ENCODE measurements around the gene ANK3. TPM values are rescaled to one million over a fixed set of nuclear protein-coding genes. Genes with fewer than 3 reads are reported as not detected.

Gene ANK3
- total RNA-seq, 1 experiment from 2014 or later, result 69.6 TPM

DNA sequence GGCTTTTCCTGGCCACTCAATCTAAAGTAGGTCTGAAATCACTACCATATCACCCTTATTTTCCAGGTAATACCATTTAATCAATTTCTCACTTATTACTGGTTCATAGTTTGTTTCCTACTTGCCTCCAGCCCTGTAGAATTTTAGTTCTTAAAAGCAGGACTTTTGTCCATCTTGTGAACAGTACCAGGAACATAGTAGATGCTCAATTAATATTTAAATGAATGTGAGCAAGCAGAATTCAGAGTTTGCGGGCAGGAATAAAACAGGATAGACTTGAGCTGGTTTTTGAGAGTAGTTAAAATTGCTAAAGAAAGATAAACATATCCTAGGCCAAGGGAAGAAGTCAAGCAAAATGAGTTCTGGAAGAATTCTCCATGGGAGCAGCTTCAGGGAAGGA is 77.9 kb downstream of the ANK3 start:
- POLR2A ChIA-PET, result no interaction called here
- Mint-ChIP-seq H3K36me3 (no peaks in the 10 kb centered on the region), H3K27ac (0 out of 2 replicates have a peak overlapping the region, but pooled peaks have one; percentile 21), H3K27me3 (ENCODE audit: low read depth) (no peaks in the 10 kb centered on the region), H3K4me3 (no peak overlapping the region), H3K4me1 (peaks cover 22% of the 10 kb centered on the region), H3K9me3 (no peaks in the 10 kb centered on the region)
- ATAC-seq, result no peak
- no peak for TF ChIP-seq OVOL2 (CRISPR knock-in tag; IDR thresholded peaks at IDR 0.05; ENCODE audit: borderline replicate concordance)
- no peak for DNase-seq (ENCODE audit: low spot score)
- CTCF ChIA-PET, result no interaction called here

GRCh38 chr10:60310740-60311139 is 78.9 kb downstream of the ANK3 start:
- Mint-ChIP-seq H3K36me3 (no peaks in the 10 kb centered on the region), H3K27me3 (ENCODE audit: low read depth) (no peaks in the 10 kb centered on the region), H3K27ac (no peak overlapping the region), H3K4me1 (peaks cover 22% of the 10 kb centered on the region), H3K9me3 (no peaks in the 10 kb centered on the region), H3K4me3 (no peak overlapping the region)
- DNase-seq (ENCODE audit: low spot score) (no peak), ATAC-seq (no peak)
- ChIA-PET CTCF (no interaction called here), POLR2A (no interaction called here)
- no peak for TF ChIP-seq FOXP1 (CRISPR knock-in tag; IDR thresholded peaks at IDR 0.05; ENCODE audit: borderline replicate concordance)
- no peak for TF ChIP-seq NR1H2 (CRISPR knock-in tag; IDR thresholded peaks at IDR 0.05)
- TF ChIP-seq HMGXB4 (CRISPR knock-in tag; IDR thresholded peaks at IDR 0.05), result no peak
- no peak for TF ChIP-seq ZBTB21 (CRISPR knock-in tag; IDR thresholded peaks at IDR 0.05; ENCODE audit: borderline replicate concordance)

GRCh38 chr10:60309891-60310290 is 79.8 kb downstream of the ANK3 start:
- ChIA-PET POLR2A (no interaction called here), CTCF (interaction anchor here (1.0 kb wide), 1 partner anchor 10 kb away, joined by 6 read pairs; no protein-coding TSS in a partner anchor)
- Mint-ChIP-seq H3K9me3 (no peaks in the 10 kb centered on the region), H3K4me1 (peaks cover 21% of the 10 kb centered on the region), H3K27ac (no peak overlapping the region), H3K4me3 (no peak overlapping the region), H3K36me3 (no peaks in the 10 kb centered on the region), H3K27me3 (ENCODE audit: low read depth) (no peaks in the 10 kb centered on the region)
- DNase-seq (ENCODE audit: low spot score) (no peak), ATAC-seq (no peak)
- TF ChIP-seq OVOL2 (CRISPR knock-in tag; IDR thresholded peaks at IDR 0.05; ENCODE audit: borderline replicate concordance) (no peak), GABPB1 (CRISPR knock-in tag; IDR thresholded peaks at IDR 0.05) (no peak), NFYB (CRISPR knock-in tag; conservative IDR thresholded peaks at IDR 0.05; ENCODE audit: low read depth) (no peak), MYBL2 (CRISPR knock-in tag; IDR thresholded peaks at IDR 0.05) (no peak)
- TF ChIP-seq, protein P1, sequence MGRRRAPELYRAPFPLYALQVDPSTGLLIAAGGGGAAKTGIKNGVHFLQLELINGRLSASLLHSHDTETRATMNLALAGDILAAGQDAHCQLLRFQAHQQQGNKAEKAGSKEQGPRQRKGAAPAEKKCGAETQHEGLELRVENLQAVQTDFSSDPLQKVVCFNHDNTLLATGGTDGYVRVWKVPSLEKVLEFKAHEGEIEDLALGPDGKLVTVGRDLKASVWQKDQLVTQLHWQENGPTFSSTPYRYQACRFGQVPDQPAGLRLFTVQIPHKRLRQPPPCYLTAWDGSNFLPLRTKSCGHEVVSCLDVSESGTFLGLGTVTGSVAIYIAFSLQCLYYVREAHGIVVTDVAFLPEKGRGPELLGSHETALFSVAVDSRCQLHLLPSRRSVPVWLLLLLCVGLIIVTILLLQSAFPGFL (CRISPR knock-in tag; IDR thresholded peaks at IDR 0.05; ENCODE audit: borderline replicate concordance), result no peak
- TF ChIP-seq, protein P2, sequence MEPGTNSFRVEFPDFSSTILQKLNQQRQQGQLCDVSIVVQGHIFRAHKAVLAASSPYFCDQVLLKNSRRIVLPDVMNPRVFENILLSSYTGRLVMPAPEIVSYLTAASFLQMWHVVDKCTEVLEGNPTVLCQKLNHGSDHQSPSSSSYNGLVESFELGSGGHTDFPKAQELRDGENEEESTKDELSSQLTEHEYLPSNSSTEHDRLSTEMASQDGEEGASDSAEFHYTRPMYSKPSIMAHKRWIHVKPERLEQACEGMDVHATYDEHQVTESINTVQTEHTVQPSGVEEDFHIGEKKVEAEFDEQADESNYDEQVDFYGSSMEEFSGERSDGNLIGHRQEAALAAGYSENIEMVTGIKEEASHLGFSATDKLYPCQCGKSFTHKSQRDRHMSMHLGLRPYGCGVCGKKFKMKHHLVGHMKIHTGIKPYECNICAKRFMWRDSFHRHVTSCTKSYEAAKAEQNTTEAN (CRISPR knock-in tag; IDR thresholded peaks at IDR 0.05), result no peak
- TF ChIP-seq, protein P3, sequence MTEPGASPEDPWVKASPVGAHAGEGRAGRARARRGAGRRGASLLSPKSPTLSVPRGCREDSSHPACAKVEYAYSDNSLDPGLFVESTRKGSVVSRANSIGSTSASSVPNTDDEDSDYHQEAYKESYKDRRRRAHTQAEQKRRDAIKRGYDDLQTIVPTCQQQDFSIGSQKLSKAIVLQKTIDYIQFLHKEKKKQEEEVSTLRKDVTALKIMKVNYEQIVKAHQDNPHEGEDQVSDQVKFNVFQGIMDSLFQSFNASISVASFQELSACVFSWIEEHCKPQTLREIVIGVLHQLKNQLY (CRISPR knock-in tag; IDR thresholded peaks at IDR 0.05), result no peak

- H3K4me3 Mint-ChIP-seq, result no peak overlapping the region
- no peaks in the 10 kb centered on the region for H3K36me3 Mint-ChIP-seq
- ChIA-PET POLR2A (no interaction called here), CTCF (interaction anchor here (1.0 kb wide), 1 partner anchor 9 kb away, joined by 6 read pairs; no protein-coding TSS in a partner anchor)
- no peaks in the 10 kb centered on the region for H3K9me3 Mint-ChIP-seq
- DNase-seq (ENCODE audit: low spot score), result no peak
- H3K4me1 Mint-ChIP-seq, result peaks cover 16% of the 10 kb centered on the region
- no peak overlapping the region for H3K27ac Mint-ChIP-seq
- no peak for ATAC-seq
- H3K27me3 Mint-ChIP-seq (ENCODE audit: low read depth), result no peaks in the 10 kb centered on the region
- TF ChIP-seq, protein P4, sequence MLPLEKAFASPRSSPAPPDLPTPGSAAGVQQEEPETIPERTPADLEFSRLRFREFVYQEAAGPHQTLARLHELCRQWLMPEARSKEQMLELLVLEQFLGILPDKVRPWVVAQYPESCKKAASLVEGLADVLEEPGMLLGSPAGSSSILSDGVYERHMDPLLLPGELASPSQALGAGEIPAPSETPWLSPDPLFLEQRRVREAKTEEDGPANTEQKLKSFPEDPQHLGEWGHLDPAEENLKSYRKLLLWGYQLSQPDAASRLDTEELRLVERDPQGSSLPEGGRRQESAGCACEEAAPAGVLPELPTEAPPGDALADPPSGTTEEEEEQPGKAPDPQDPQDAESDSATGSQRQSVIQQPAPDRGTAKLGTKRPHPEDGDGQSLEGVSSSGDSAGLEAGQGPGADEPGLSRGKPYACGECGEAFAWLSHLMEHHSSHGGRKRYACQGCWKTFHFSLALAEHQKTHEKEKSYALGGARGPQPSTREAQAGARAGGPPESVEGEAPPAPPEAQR (CRISPR knock-in tag; IDR thresholded peaks at IDR 0.05), result no peak
- no peak for TF ChIP-seq ZNF121 (CRISPR knock-in tag; IDR thresholded peaks at IDR 0.05)
- TF ChIP-seq JAZF1 (CRISPR knock-in tag; IDR thresholded peaks at IDR 0.05), result no peak
- TF ChIP-seq NR3C1 (CRISPR knock-in tag; conservative IDR thresholded peaks at IDR 0.05; ENCODE audit: low read depth), result no peak
- TF ChIP-seq RORB (CRISPR knock-in tag; IDR thresholded peaks at IDR 0.05), result no peak
- TF ChIP-seq ETV6 (CRISPR knock-in tag; IDR thresholded peaks at IDR 0.05), result no peak
- TF ChIP-seq, protein P5, sequence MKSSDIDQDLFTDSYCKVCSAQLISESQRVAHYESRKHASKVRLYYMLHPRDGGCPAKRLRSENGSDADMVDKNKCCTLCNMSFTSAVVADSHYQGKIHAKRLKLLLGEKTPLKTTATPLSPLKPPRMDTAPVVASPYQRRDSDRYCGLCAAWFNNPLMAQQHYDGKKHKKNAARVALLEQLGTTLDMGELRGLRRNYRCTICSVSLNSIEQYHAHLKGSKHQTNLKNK (CRISPR knock-in tag; IDR thresholded peaks at IDR 0.05), result no peak
- no peak for TF ChIP-seq ZNF512 (CRISPR knock-in tag; IDR thresholded peaks at IDR 0.05; ENCODE audit: borderline replicate concordance)
- TF ChIP-seq ZNF671 (CRISPR knock-in tag; IDR thresholded peaks at IDR 0.05), result no peak
Measured at GRCh38 chr10:60309371-60309770, 80.3 kb downstream of the ANK3 start.

Data from WTC11 (cell line).